SU-DHL-6 (cell line): Measurements from ENCODE around the gene NKX1-2.

Experiments
- H2AFZ ChIP-seq: fragments of 200-600 bp; sonication (generic); 2 replicates; pipeline ENCODE4 v1.6.1; 2014; ENCODE audit warnings: low read depth, mild to moderate bottlenecking, moderate library complexity, mixed read lengths, antibody characterized with exemption, low read length; ENCODE audit not compliant: severe bottlenecking
- H3F3A ChIP-seq: fragments of 200-600 bp; shearing (Covaris generic); 2 replicates; pipeline ENCODE4 v1.6.0; 2016; ENCODE audit warnings: antibody characterized with exemption, mild to moderate bottlenecking; ENCODE audit not compliant: insufficient read depth
- H3K27ac ChIP-seq: fragments of 200-600 bp; sonication (generic); 2 replicates; pipeline ENCODE4 v1.5.1; 2016; ENCODE audit warnings: low read depth, mild to moderate bottlenecking, low read length, moderate library complexity, mixed read lengths
- H3K27me3 ChIP-seq: fragments of 200-600 bp; sonication (generic), shearing (Covaris generic); 2 replicates; pipeline ENCODE4 v1.6.0; 2014; ENCODE audit warnings: mild to moderate bottlenecking, low read length
- H3K36me3 ChIP-seq: fragments of 200-600 bp; sonication (generic); 2 replicates; pipeline ENCODE4 v1.6.1; 2014; ENCODE audit warnings: mild to moderate bottlenecking, low read length, mixed read lengths
- H3K4me2 ChIP-seq: fragments of 300-600, 200-600 bp; shearing (Covaris generic), sonication (generic); 2 replicates; pipeline ENCODE4 v1.6.0; 2014; ENCODE audit warnings: low read length, low read depth, mild to moderate bottlenecking; ENCODE audit not compliant: poor library complexity, severe bottlenecking
- H3K4me3 ChIP-seq: fragments of 200-600 bp; sonication (generic); 2 replicates; pipeline ENCODE4 v1.5.1; 2014; ENCODE audit warnings: antibody characterized with exemption, low read length, mild to moderate bottlenecking, mixed read lengths; ENCODE audit not compliant: insufficient read depth, poor library complexity, severe bottlenecking
- H3K79me2 ChIP-seq: fragments of 200-600 bp; sonication (generic); 2 replicates; pipeline ENCODE4 v1.6.1; 2014; ENCODE audit warnings: mild to moderate bottlenecking, low read length, moderate library complexity; ENCODE audit not compliant: insufficient read depth
- H3K9ac ChIP-seq: fragments of 200-600 bp; sonication (generic); 2 replicates; pipeline ENCODE4 v1.7.0; 2014; ENCODE audit warnings: mild to moderate bottlenecking, low read length
- H3K9me2 ChIP-seq: fragments of 200-600 bp; sonication (generic); replicated peaks from 2 replicates; pipeline ENCODE4 v1.6.1; 2014; ENCODE audit warnings: low read length; ENCODE audit not compliant: insufficient read depth
- H3K9me3 ChIP-seq: fragments of 200-600 bp; sonication (generic); 2 replicates; pipeline ENCODE4 v1.6.1; 2014; ENCODE audit warnings: low read length, mixed read lengths; ENCODE audit not compliant: insufficient read depth
- H4K20me1 ChIP-seq: fragments of 200-600 bp; sonication (generic); 2 replicates; pipeline ENCODE4 v1.6.1; 2014; ENCODE audit warnings: low read depth, mild to moderate bottlenecking, antibody characterized with exemption, low read length, moderate library complexity, mixed read lengths
- CTCF ChIP-seq: fragments of 200-600 bp; sonication (generic); IDR thresholded peaks from one replicate; pipeline ENCODE4 v1.5.1; 2017; ENCODE audit warnings: antibody characterized with exemption, mild to moderate bottlenecking, low read length, moderate library complexity; ENCODE audit not compliant: insufficient read depth, poor library complexity, severe bottlenecking
- EZH2phosphoT487 ChIP-seq: fragments of 200-600 bp; sonication (generic), shearing (Covaris generic); conservative IDR thresholded peaks from 2 replicates; pipeline ENCODE4 v1.6.1; 2018; ENCODE audit warnings: mild to moderate bottlenecking, antibody characterized with exemption, low read length, moderate library complexity, mixed read lengths

Gene NKX1-2

GRCh38 chr10:124407456-124407855 is 42.4 kb downstream of the NKX1-2 start:
- 0 out of 2 replicates have a peak, but pooled peaks cover 1% of the 10 kb centered on the region for H3K36me3 ChIP-seq

GRCh38 chr10:124403548-124403947 is 46.3 kb downstream of the NKX1-2 start:
- peaks cover 9% of the 10 kb centered on the region; the same call in 1 of the 2 replicates for H3K36me3 ChIP-seq
- no peak overlapping the region for H3K4me3 ChIP-seq
- peak overlapping the region; percentile 18; the same call in 1 of the 2 replicates for H3K9ac ChIP-seq
- H2AFZ ChIP-seq = peak overlapping the region; percentile 74
- no peaks in the 10 kb centered on the region for H4K20me1 ChIP-seq
- H3K27me3 ChIP-seq = no peaks in the 10 kb centered on the region
- TF ChIP-seq CTCF (peak; percentile 34), EZH2phosphoT487 (no peak)
- no peaks in the 10 kb centered on the region for H3F3A ChIP-seq
- no peaks in the 10 kb centered on the region for H3K9me3 ChIP-seq
- H3K27ac ChIP-seq = peak overlapping the region; percentile 8; the same call in 1 of the 2 replicates
- H3K9me2 ChIP-seq = no peaks in the 10 kb centered on the region
- H3K4me2 ChIP-seq = peak overlapping the region; percentile 6
- no peaks in the 10 kb centered on the region for H3K79me2 ChIP-seq

More at GRCh38 chr10:124407456-124407855, 42.4 kb downstream of the NKX1-2 start:
- no peaks in the 10 kb centered on the region for H4K20me1 ChIP-seq
- no peaks in the 10 kb centered on the region for H3F3A ChIP-seq
- no peaks in the 10 kb centered on the region for H3K9me3 ChIP-seq
- no peak overlapping the region for H3K9ac ChIP-seq
- no peaks in the 10 kb centered on the region for H3K27me3 ChIP-seq
- no peak overlapping the region for H3K27ac ChIP-seq
- no peaks in the 10 kb centered on the region for H3K79me2 ChIP-seq
- no peak for TF ChIP-seq EZH2phosphoT487
- TF ChIP-seq CTCF = no peak
- H3K4me3 ChIP-seq = no peak overlapping the region
- no peak overlapping the region for H3K4me2 ChIP-seq
- no peaks in the 10 kb centered on the region for H3K9me2 ChIP-seq
- no peak overlapping the region for H2AFZ ChIP-seq

DNA sequence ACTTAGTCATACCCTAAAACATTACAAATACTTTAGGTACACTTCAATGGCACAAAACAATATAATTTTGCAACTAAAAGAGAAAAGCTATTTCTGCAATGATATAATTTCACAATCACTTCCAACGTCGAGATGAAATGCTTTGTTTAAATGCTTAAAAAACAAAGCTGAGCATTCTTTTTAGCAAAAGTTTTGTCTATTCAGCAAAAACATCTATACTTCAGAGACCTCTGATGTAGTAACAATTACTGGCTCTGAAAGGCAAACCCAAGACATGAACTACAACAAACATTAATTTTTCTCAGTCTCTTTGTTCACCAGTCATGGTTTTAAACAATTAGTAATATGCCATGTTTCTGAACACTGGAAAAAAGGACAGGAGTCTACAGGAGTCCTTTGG is 47.6 kb downstream of the NKX1-2 start:
- Histone ChIP-seq H3K36me3 (peaks cover 9% of the 10 kb centered on the region; the same call in 1 of the 2 replicates), H3F3A (no peaks in the 10 kb centered on the region), H3K9me2 (no peaks in the 10 kb centered on the region), H3K4me2 (no peak overlapping the region), H3K9ac (no peak overlapping the region), H3K4me3 (no peak overlapping the region), H3K27ac (no peak overlapping the region), H3K9me3 (no peaks in the 10 kb centered on the region), H4K20me1 (no peaks in the 10 kb centered on the region), H3K79me2 (no peaks in the 10 kb centered on the region), H3K27me3 (no peaks in the 10 kb centered on the region), H2AFZ (no peak overlapping the region)
- TF ChIP-seq EZH2phosphoT487 (no peak), CTCF (no peak)
